Thoracic aorta endothelial cell (primary cell): ENCODE measurements around the gene OR1L1. TPM values are rescaled to one million over a fixed set of nuclear protein-coding genes. Genes with fewer than 3 reads are reported as not detected.

ENCODE experiments used
- total RNA-seq: library from RNA; depleted of rRNA; stranded (reverse); fragments of >200 nt; gene quantifications from 2 replicates; pipeline ENCODE4 v1.2.3, GENCODE V29; 2012

The OR1L1 gene
- not detected in 2 replicates for total RNA-seq

GRCh38 chr9:122661416-122661815, at the start of gene OR1L1:
Gene OR1L1 (plus strand): TSS chr9:122661716. CDS start chr9:122661716, 0 bp downstream.

GRCh38 chr9:122614362-122614761, 47.2 kb upstream of the OR1L1 start, which contains the start of gene OR1Q1:
Gene OR1Q1 (plus strand): TSS chr9:122614738. CDS start chr9:122614738, 0 bp downstream.

GRCh38 chr9:122657527-122657926, 4.0 kb upstream of the OR1L1 start, which contains the start of gene OR1B1:
Gene OR1B1 (minus strand): TSS chr9:122657627.

Other genes starting within 250 kb of the OR1L1 start
- not detected in 2 replicates for gene OR1J1, start 183.8 kb upstream of the OR1L1 start, total RNA-seq
- not detected in 2 replicates for gene OR1J2, start 150.9 kb upstream of the OR1L1 start, total RNA-seq
- not detected in 2 replicates for gene OR1J4, start 142.6 kb upstream of the OR1L1 start, total RNA-seq
- not detected in 2 replicates for gene OR1N1, start 134.4 kb upstream of the OR1L1 start, total RNA-seq
- gene OR1N2, start 108.6 kb upstream of the OR1L1 start, total RNA-seq: not detected in 2 replicates
- gene OR1L8, start 78.3 kb upstream of the OR1L1 start, total RNA-seq: under 0.01 and 0.22 TPM in 2 replicates
- not detected in 2 replicates for gene OR1Q1, start 47.0 kb upstream of the OR1L1 start, total RNA-seq
- 0.14 TPM in 1 of 2 replicates, not detected in the other for gene OR1B1, start 4.1 kb upstream of the OR1L1 start, total RNA-seq
- gene OR1L3, start 13.4 kb downstream of the OR1L1 start, total RNA-seq: not detected in 2 replicates
- not detected in 2 replicates for gene OR1L4, start 62.3 kb downstream of the OR1L1 start, total RNA-seq
- gene OR1L6, start 80.6 kb downstream of the OR1L1 start, total RNA-seq: not detected in 2 replicates
- gene OR5C1, start 127.2 kb downstream of the OR1L1 start, total RNA-seq: not detected in 2 replicates
- not detected in 2 replicates for gene OR1K1, start 138.4 kb downstream of the OR1L1 start, total RNA-seq
- 46.6 and 53.5 TPM in 2 replicates for gene PDCL, start 166.9 kb downstream of the OR1L1 start, total RNA-seq
- 77.5 and 85.1 TPM in 2 replicates for gene RC3H2, start 243.6 kb downstream of the OR1L1 start, total RNA-seq